ENCODE results near the gene ST14.

- no peak for TF ChIP-seq CTCF (IDR thresholded peaks at IDR 0.05)
- no peak for TF ChIP-seq POLR2A (IDR thresholded peaks at IDR 0.05)
Observed at GRCh38 chr11:130188585-130189347, 29.2 kb downstream of the ST14 start.

All from adrenal gland (tissue), 5 donors.